ENCODE measurements around the gene IL17RC. TPM values are rescaled to one million over a fixed set of nuclear protein-coding genes. Genes with fewer than 3 reads are reported as not detected.

The IL17RC gene
- total RNA-seq, 4 donors from 2014 or later = 61.1 to 74.4 (median 67.1) TPM

DNA sequence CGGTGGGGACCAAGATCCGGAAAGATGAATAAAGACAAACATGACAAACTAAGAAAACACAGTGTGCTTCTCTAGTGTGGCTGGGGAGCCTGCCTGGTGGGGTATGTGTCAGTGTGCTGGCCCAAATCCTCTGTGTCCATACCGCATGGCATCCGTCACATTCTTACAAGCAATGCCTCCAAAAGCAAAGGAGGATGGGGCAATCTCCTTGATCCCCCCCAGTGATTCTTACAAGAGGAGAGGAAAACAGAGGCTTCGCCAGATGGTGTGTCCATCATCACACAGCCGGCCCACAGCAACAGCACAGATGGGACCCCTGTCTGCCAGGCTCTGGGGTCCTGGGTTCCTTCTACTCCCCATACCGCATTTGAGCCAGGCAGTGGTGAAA lies 558 bp upstream of the IL17RC start:
- H3K36me3 ChIP-seq = no peaks in the 10 kb centered on the region
- 50% methylated on average over 7 of the region's 7 CpGs; no CpG with 5 or more reads in 1 of the 2 donors for WGBS, 2 donors (ENCODE audit: low coverage in 1 of 2)
- TF ChIP-seq POLR2A (IDR thresholded peaks at IDR 0.05) (no peak), POLR2AphosphoS5 (IDR thresholded peaks at IDR 0.05) (no peak), EP300 (IDR thresholded peaks at IDR 0.05; ENCODE audit: low read depth) (no peak)
- TF ChIP-seq, protein P1, sequence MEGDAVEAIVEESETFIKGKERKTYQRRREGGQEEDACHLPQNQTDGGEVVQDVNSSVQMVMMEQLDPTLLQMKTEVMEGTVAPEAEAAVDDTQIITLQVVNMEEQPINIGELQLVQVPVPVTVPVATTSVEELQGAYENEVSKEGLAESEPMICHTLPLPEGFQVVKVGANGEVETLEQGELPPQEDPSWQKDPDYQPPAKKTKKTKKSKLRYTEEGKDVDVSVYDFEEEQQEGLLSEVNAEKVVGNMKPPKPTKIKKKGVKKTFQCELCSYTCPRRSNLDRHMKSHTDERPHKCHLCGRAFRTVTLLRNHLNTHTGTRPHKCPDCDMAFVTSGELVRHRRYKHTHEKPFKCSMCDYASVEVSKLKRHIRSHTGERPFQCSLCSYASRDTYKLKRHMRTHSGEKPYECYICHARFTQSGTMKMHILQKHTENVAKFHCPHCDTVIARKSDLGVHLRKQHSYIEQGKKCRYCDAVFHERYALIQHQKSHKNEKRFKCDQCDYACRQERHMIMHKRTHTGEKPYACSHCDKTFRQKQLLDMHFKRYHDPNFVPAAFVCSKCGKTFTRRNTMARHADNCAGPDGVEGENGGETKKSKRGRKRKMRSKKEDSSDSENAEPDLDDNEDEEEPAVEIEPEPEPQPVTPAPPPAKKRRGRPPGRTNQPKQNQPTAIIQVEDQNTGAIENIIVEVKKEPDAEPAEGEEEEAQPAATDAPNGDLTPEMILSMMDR (IDR thresholded peaks at IDR 0.05) = no peak
- H3K4me1 ChIP-seq = peaks cover 28 to 44% (median 40%) of the 10 kb centered on the region in 4 donors
- no peak for DNase-seq
- peak overlapping the region; percentile 90 to 95 (median 92) for H3K27ac ChIP-seq
- H3K27me3 ChIP-seq = no peaks in the 10 kb centered on the region
- intact Hi-C loops (cut with DNase I; ENCODE audit: low total_unique reads) = loop anchor here (10.0 kb wide), 1 partner anchor 72 kb away; the partner anchor contains the start of gene RPUSD3
- no peaks in the 10 kb centered on the region for H3K9me3 ChIP-seq
- peak overlapping the region in 3 of 4 donors; percentile 48 to 72 (median 53) for H3K4me3 ChIP-seq
- in situ Hi-C loops (cut with MboI; ENCODE audit: low pct_ligation_motif_present in 1 of 4, low pct_unique_long_range_greater_than_20kb in 1 of 4, low sequenced_read_pairs in 3 of 4) = no loop called here

DNA sequence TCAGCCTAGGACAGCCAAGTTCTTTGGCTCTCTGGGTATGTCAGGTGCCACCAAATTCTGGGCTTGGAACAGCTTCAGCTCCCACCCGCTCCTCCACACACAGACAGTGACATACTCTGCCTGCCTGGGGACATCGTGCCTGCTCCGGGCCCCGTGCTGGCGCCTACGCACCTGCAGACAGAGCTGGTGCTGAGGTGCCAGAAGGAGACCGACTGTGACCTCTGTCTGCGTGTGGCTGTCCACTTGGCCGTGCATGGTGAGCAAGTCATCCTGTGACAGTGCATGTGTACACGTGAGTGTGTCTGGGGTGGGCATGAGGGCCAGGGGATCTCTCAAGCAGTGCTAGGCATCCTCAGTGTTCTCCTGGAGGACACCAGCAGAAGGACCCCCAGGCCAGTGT lies 922 bp downstream of the IL17RC start:
- H3K27me3 ChIP-seq = no peaks in the 10 kb centered on the region
- H3K27ac ChIP-seq = peak overlapping the region; percentile 90 to 95 (median 92)
- WGBS, 2 donors (ENCODE audit: low coverage in 1 of 2) = 76% methylated on average over 10 of the region's 10 CpGs; no CpG with 5 or more reads in 1 of the 2 donors
- H3K4me3 ChIP-seq = peak overlapping the region in 2 of 4 donors; percentile 48 to 72
- intact Hi-C loops (cut with DNase I; ENCODE audit: low total_unique reads) = loop anchor here (10.0 kb wide), 1 partner anchor 73 kb away; the partner anchor contains the start of gene RPUSD3
- peaks cover 28 to 44% (median 40%) of the 10 kb centered on the region in 4 donors for H3K4me1 ChIP-seq
- H3K9me3 ChIP-seq = no peaks in the 10 kb centered on the region
- TF ChIP-seq POLR2AphosphoS5 (IDR thresholded peaks at IDR 0.05) (no peak), EP300 (IDR thresholded peaks at IDR 0.05; ENCODE audit: low read depth) (no peak), POLR2A (IDR thresholded peaks at IDR 0.05) (no peak)
- TF ChIP-seq, protein P1 (IDR thresholded peaks at IDR 0.05) = no peak
- H3K36me3 ChIP-seq = no peaks in the 10 kb centered on the region
- no peak for DNase-seq
- in situ Hi-C loops (cut with MboI; ENCODE audit: low pct_ligation_motif_present in 1 of 4, low pct_unique_long_range_greater_than_20kb in 1 of 4, low sequenced_read_pairs in 3 of 4) = no loop called here

DNA sequence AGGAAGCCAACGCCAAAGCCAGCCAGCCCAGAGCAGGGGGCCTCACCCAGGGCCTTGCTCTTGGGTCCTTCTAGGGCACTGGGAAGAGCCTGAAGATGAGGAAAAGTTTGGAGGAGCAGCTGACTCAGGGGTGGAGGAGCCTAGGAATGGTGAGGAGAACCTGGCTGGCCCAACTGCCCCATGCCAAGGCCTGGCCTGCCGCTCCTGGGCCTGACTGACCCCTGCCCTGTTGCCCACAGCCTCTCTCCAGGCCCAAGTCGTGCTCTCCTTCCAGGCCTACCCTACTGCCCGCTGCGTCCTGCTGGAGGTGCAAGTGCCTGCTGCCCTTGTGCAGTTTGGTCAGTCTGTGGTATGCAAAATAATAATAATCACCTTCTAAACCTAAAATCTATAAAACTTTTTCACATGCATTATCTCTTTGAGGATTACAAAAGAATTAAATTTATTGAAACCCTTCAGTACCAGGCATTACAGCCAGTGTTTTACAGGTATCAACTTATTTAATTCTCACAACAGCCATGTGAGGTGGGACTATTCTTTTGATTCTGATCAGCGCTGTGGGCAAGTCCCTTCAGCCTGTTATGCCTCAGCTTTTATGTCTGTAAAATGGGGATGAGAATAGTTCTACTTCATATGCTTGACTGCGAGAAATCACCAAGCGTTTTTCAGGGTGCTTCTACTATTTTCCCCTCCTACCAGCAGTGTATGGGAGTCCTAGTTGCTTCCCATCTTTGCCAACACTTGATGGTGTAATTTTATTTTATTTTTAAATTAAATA lies 1.6 kb downstream of the IL17RC start:
- Histone ChIP-seq H3K4me1 (peaks cover 28 to 43% (median 40%) of the 10 kb centered on the region in 4 donors), H3K27me3 (no peaks in the 10 kb centered on the region), H3K9me3 (no peaks in the 10 kb centered on the region), H3K36me3 (no peaks in the 10 kb centered on the region), H3K4me3 (no peak overlapping the region), H3K27ac (peak overlapping the region in 1 of 4 donors; percentile 95)
- 91 to 100% methylated on average over 1 to 8 of the region's 8 CpGs for WGBS, 2 donors (ENCODE audit: low coverage in 1 of 2)
- TF ChIP-seq POLR2A (IDR thresholded peaks at IDR 0.05) (no peak), POLR2AphosphoS5 (IDR thresholded peaks at IDR 0.05) (no peak), EP300 (IDR thresholded peaks at IDR 0.05; ENCODE audit: low read depth) (no peak)
- TF ChIP-seq, protein P1 (IDR thresholded peaks at IDR 0.05) = no peak
- no peak for DNase-seq
- in situ Hi-C loops (cut with MboI; ENCODE audit: low pct_ligation_motif_present in 1 of 4, low pct_unique_long_range_greater_than_20kb in 1 of 4, low sequenced_read_pairs in 3 of 4) = no loop called here
- intact Hi-C loops (cut with DNase I; ENCODE audit: low total_unique reads) = loop anchor here (10.0 kb wide), 1 partner anchor 74 kb away; the partner anchor contains the start of gene RPUSD3

DNA sequence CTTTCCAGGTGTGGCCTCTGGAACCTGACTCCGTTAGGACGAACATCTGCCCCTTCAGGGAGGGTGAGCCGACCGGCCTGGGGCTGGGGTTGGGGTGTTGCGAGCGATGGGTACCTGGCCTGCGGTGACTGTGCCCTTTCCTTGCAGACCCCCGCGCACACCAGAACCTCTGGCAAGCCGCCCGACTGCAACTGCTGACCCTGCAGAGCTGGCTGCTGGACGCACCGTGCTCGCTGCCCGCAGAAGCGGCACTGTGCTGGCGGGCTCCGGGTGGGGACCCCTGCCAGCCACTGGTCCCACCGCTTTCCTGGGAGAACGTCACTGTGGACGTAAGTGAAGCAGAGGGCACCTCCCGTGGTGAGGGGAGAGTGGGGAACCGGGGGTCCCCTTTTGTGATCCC lies 11.3 kb downstream of the IL17RC start:
- in situ Hi-C loops (cut with MboI; ENCODE audit: low pct_ligation_motif_present in 1 of 4, low pct_unique_long_range_greater_than_20kb in 1 of 4, low sequenced_read_pairs in 3 of 4) (no loop called here), intact Hi-C loops (cut with DNase I; ENCODE audit: low total_unique reads) (no loop called here)
- Histone ChIP-seq H3K36me3 (no peaks in the 10 kb centered on the region), H3K27me3 (no peaks in the 10 kb centered on the region), H3K4me1 (peaks cover 0 to 13% (median 9%) of the 10 kb centered on the region in 4 donors), H3K9me3 (no peaks in the 10 kb centered on the region), H3K27ac (no peak overlapping the region), H3K4me3 (no peak overlapping the region)
- DNase-seq = no peak
- TF ChIP-seq EP300 (IDR thresholded peaks at IDR 0.05; ENCODE audit: low read depth) = no peak
- no peak for TF ChIP-seq POLR2A (IDR thresholded peaks at IDR 0.05)
- TF ChIP-seq POLR2AphosphoS5 (IDR thresholded peaks at IDR 0.05) = no peak
- 92% methylated on average over 16 of the region's 23 CpGs; no CpG with 5 or more reads in 1 of the 2 donors for WGBS, 2 donors (ENCODE audit: low coverage in 1 of 2)

Measured in transverse colon (tissue), 4 donors.